Fibroblast of lung (primary cell): ENCODE measurements around the gene IL23R. TPM values are rescaled to one million over a fixed set of nuclear protein-coding genes. Genes with fewer than 3 reads are reported as not detected.
A peak's percentile ranks its signal among the peaks of the same experiment; 100 is the strongest.

Source experiments
- DNase-seq, 2 donors: peaks; one replicate each; pipeline versions ENCODE4 v3.0.0 to v3.0.0-alpha.2; 2010; ENCODE audit warnings: low read depth in 2 of 2
- H2AFZ ChIP-seq: 2 replicates; pipeline ENCODE4 v1.5.1; 2012; ENCODE audit warnings: low read length, control low read depth, inconsistent platforms
- H3K27ac ChIP-seq: 2 replicates; pipeline ENCODE4 v1.5.1; 2011; ENCODE audit warnings: low read length, control low read depth; ENCODE audit not compliant: insufficient read depth
- H3K27me3 ChIP-seq: 2 replicates; pipeline ENCODE4 v1.5.1; 2011; ENCODE audit warnings: mild to moderate bottlenecking, low read length; ENCODE audit not compliant: control insufficient read depth, insufficient read depth
- H3K36me3 ChIP-seq: 2 replicates; pipeline ENCODE4 v1.5.1; 2011; ENCODE audit warnings: low read length; ENCODE audit not compliant: control insufficient read depth, insufficient read depth
- H3K4me1 ChIP-seq: 2 replicates; pipeline ENCODE4 v1.5.1; 2011; ENCODE audit warnings: low read length; ENCODE audit not compliant: control insufficient read depth, insufficient read depth; ENCODE audit errors: extremely low read depth
- H3K4me2 ChIP-seq: 2 replicates; pipeline ENCODE4 v1.5.1; 2011; ENCODE audit warnings: low read length, control low read depth; ENCODE audit not compliant: insufficient read depth; ENCODE audit errors: extremely low read depth
- H3K4me3 ChIP-seq, 4 experiments: fragments of 200-600 bp in 1 of 4; sonication (generic) in 1 of 4; replicated peaks in 1 of 4; 2 replicates each; pipeline ENCODE4 v1.5.1; 2011 to 2016; ENCODE audit warnings: low read length in 4 of 4, low read depth in 3 of 4, mild to moderate bottlenecking in 3 of 4, control low read depth in 2 of 4, inconsistent platforms in 1 of 4, mixed read lengths in 1 of 4; ENCODE audit not compliant: insufficient read depth in 1 of 4; ENCODE audit errors: control extremely low read depth in 1 of 4
- H3K79me2 ChIP-seq: 2 replicates; pipeline ENCODE4 v1.5.1; 2012; ENCODE audit warnings: mild to moderate bottlenecking, low read length, inconsistent platforms; ENCODE audit not compliant: control insufficient read depth, insufficient read depth
- H3K9ac ChIP-seq: 2 replicates; pipeline ENCODE4 v1.5.1; 2011; ENCODE audit warnings: mild to moderate bottlenecking, low read length, control low read depth; ENCODE audit not compliant: insufficient read depth
- H3K9me3 ChIP-seq: 2 replicates; pipeline ENCODE4 v1.5.1; 2012; ENCODE audit warnings: low read depth, low read length; ENCODE audit not compliant: control insufficient read depth, insufficient read depth
- H4K20me1 ChIP-seq: 2 replicates; pipeline ENCODE4 v1.5.1; 2011; ENCODE audit warnings: low read length; ENCODE audit not compliant: control insufficient read depth, insufficient read depth; ENCODE audit errors: extremely low read depth
- CTCF ChIP-seq, 2 donors: IDR thresholded peaks in 1 of 2; conservative IDR thresholded peaks in 1 of 2; 1 replicate in 1 of 2; 2 replicates in 1 of 2; pipeline ENCODE4 v1.5.1; 2011 to 2012; ENCODE audit warnings: low read length in 2 of 2, control low read depth in 1 of 2, inconsistent platforms in 1 of 2, low read depth in 1 of 2, mild to moderate bottlenecking in 1 of 2
- EZH2 ChIP-seq: IDR thresholded peaks from 2 replicates; pipeline ENCODE4 v1.5.1; 2012; ENCODE audit warnings: low read length, control low read depth, mild to moderate bottlenecking; ENCODE audit errors: missing control alignments
- polyA plus RNA-seq, 2 donors: library from polyadenylated mRNA; depleted of rRNA in 1 of 2; stranded (reverse) in 1 of 2; unstranded in 1 of 2; fragments of >200 nt; gene quantifications; 2 replicates each; pipeline ENCODE4 v1.2.1, GENCODE V29; 2011 to 2012; ENCODE audit warnings: missing spikeins in 1 of 2
- total RNA-seq: library from RNA; depleted of rRNA; stranded (reverse); fragments of >200 nt; gene quantifications from 2 replicates; pipeline ENCODE4 v1.2.1, GENCODE V29; 2014

Gene IL23R
- total and polyA plus RNA-seq, 2 donors (not counting 1 experiment from before 2014, with no cell fraction given), result not detected

GRCh38 chr1:67213164-67213563 lies 46.9 kb downstream of the IL23R start:
- Histone ChIP-seq H3K4me3 (no peak overlapping the region), H3K79me2 (no peaks in the 10 kb centered on the region), H3K9me3 (no peaks in the 10 kb centered on the region), H3K27me3 (no peaks in the 10 kb centered on the region), H4K20me1 (no peaks in the 10 kb centered on the region), H2AFZ (no peak overlapping the region), H3K9ac (no peak overlapping the region), H3K4me1 (no peaks in the 10 kb centered on the region), H3K27ac (no peak overlapping the region), H3K4me2 (no peak overlapping the region), H3K36me3 (no peaks in the 10 kb centered on the region)
- TF ChIP-seq CTCF (conservative IDR thresholded peaks at IDR 0.05 in 1 of 2, IDR thresholded peaks at IDR 0.05 in 1 of 2; ENCODE audit: low read depth in 1 of 2, low read length in 2 of 2), result peak; percentile 58 to 79
- TF ChIP-seq EZH2, result no peak
- DNase-seq, result peak; percentile 14 to 18

DNA sequence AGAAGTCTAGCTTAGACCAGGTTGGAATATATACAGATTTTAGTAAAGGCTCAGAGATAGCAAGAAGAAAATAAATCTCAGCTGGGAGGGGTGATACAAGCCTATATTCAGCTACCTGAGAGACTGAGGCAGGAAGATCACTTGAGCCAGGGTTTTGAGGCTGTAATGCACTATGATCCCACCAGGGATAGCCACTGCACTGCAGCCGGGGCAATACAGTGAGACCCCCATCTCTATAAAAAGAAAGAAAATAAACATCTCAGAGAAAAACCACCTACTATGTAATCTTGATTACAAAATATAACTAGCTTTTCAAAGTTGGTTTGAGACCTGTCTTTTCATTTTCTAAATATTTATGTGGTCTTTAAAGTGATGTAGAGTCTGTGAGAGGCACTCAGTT lies 47.7 kb downstream of the IL23R start:
- no peaks in the 10 kb centered on the region for H4K20me1 ChIP-seq

GRCh38 chr1:67214420-67215174 lies 48.3 kb downstream of the IL23R start:
- no peak overlapping the region for H2AFZ ChIP-seq
- no peak overlapping the region for H3K27ac ChIP-seq
- H3K4me2 ChIP-seq, result no peak overlapping the region
- H3K9me3 ChIP-seq, result no peaks in the 10 kb centered on the region
- no peak overlapping the region for H3K4me3 ChIP-seq
- no peaks in the 10 kb centered on the region for H3K79me2 ChIP-seq
- no peaks in the 10 kb centered on the region for H3K4me1 ChIP-seq
- H3K36me3 ChIP-seq, result no peaks in the 10 kb centered on the region
- H3K27me3 ChIP-seq, result no peaks in the 10 kb centered on the region
- no peak overlapping the region for H3K9ac ChIP-seq
- peak; percentile 17 to 31 for DNase-seq
- no peak for TF ChIP-seq EZH2
- TF ChIP-seq CTCF (conservative IDR thresholded peaks at IDR 0.05 in 1 of 2, IDR thresholded peaks at IDR 0.05 in 1 of 2; ENCODE audit: low read depth in 1 of 2, low read length in 2 of 2), result peak; percentile 57 to 70
- H4K20me1 ChIP-seq, result no peaks in the 10 kb centered on the region

More for the DNA sequence above, 47.7 kb downstream of the IL23R start:
- no peaks in the 10 kb centered on the region for H3K36me3 ChIP-seq
- no peaks in the 10 kb centered on the region for H3K27me3 ChIP-seq
- no peak overlapping the region for H3K27ac ChIP-seq
- H3K4me2 ChIP-seq, result no peak overlapping the region
- no peak overlapping the region for H3K4me3 ChIP-seq
- no peaks in the 10 kb centered on the region for H3K79me2 ChIP-seq
- no peak overlapping the region for H2AFZ ChIP-seq
- no peak overlapping the region for H3K9ac ChIP-seq
- TF ChIP-seq EZH2, result no peak
- TF ChIP-seq CTCF (conservative IDR thresholded peaks at IDR 0.05 in 1 of 2, IDR thresholded peaks at IDR 0.05 in 1 of 2; ENCODE audit: low read depth in 1 of 2, low read length in 2 of 2), result no peak
- DNase-seq, result no peak
- no peaks in the 10 kb centered on the region for H3K9me3 ChIP-seq
- H3K4me1 ChIP-seq, result no peaks in the 10 kb centered on the region
